Activated naive CD8-positive, alpha-beta T cell treated with anti-CD3 and anti-CD28 coated beads for 36 hours (primary cell): Measurements from ENCODE around the gene RGS17. TPM values are rescaled to one million over a fixed set of nuclear protein-coding genes. Genes with fewer than 3 reads are reported as not detected.
A peak's percentile ranks its signal among the peaks of the same experiment; 100 is the strongest.
"Not testable (repeated sequence)": the region's sequence is repeated elsewhere in the genome, so short reads cannot be mapped to it uniquely, and the experiment has no call there.

ENCODE experiments used
- DNase-seq: peaks from one replicate; pipeline ENCODE4 v3.0.0; 2021
- H3K27ac Mint-ChIP-seq: one replicate; pipeline ENCODE4 v1.8.0; 2022; ENCODE audit warnings: mild to moderate bottlenecking, moderate library complexity, mixed read lengths
- H3K27me3 Mint-ChIP-seq: one replicate; pipeline ENCODE4 v1.8.0; 2022; ENCODE audit warnings: mild to moderate bottlenecking, mixed read lengths
- H3K36me3 Mint-ChIP-seq: one replicate; pipeline ENCODE4 v1.8.0; 2021; ENCODE audit warnings: mild to moderate bottlenecking, mixed read lengths
- H3K4me1 Mint-ChIP-seq: one replicate; pipeline ENCODE4 v1.8.0; 2021; ENCODE audit warnings: mixed read lengths
- H3K4me3 Mint-ChIP-seq: one replicate; pipeline ENCODE4 v1.8.0; 2022; ENCODE audit warnings: mild to moderate bottlenecking, moderate library complexity, mixed read lengths
- H3K9me3 Mint-ChIP-seq: one replicate; pipeline ENCODE4 v1.8.0; 2022; ENCODE audit warnings: mixed read lengths
- total RNA-seq, 2 experiments: library from RNA; stranded (reverse); gene quantifications; one replicate each; pipeline ENCODE4 v1.2.3, GENCODE V29; 2021

Gene RGS17
- total RNA-seq, 2 experiments from 2014 or later: not detected

DNA sequence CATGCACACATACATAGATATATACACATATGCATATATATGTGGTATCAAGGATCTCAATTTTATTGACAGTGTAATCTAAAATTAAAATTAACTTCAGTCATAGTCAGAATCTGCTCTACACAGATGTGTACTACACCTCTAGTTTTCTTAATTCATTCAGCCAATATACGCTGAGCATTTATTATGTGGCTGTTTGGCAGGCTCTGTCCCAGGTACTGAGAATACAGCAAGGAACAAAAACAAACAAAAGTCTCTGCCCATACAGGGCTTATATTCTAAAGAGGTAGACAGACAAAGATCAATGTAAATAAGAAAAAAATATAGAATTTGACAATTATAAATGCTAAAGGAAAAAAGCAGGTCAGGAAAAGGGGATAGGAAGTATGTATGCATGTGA is 7.8 kb upstream of the RGS17 start:
- no peak for DNase-seq
- no peak overlapping the region for H3K4me3 Mint-ChIP-seq
- no peak overlapping the region for H3K27ac Mint-ChIP-seq
- peaks cover 2% of the 10 kb centered on the region for H3K27me3 Mint-ChIP-seq
- no peaks in the 10 kb centered on the region for H3K36me3 Mint-ChIP-seq
- no peaks in the 10 kb centered on the region for H3K4me1 Mint-ChIP-seq
- no peaks in the 10 kb centered on the region for H3K9me3 Mint-ChIP-seq

DNA sequence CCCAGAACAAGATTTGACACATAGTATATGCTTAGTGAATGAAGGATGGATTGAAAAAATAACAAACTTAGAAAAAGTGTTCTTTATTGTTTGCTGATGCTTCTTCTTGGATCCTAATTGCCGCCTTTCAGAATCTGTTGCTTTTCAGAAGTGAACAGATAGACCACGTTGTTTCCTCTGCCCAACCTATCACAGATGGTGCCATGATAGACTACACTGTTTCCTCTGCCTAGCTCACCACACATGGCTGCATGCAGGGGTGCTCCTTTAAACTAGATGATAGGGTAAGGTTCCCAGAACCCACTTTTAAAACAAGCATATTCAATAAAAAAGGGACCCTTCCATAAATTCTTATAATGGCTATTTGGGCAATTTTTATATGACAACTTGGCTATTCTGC is 4.6 kb upstream of the RGS17 start:
- Mint-ChIP-seq H3K27ac (no peak overlapping the region), H3K9me3 (peaks cover 5% of the 10 kb centered on the region), H3K27me3 (peaks cover 22% of the 10 kb centered on the region), H3K36me3 (no peaks in the 10 kb centered on the region), H3K4me3 (no peak overlapping the region), H3K4me1 (no peaks in the 10 kb centered on the region)
- DNase-seq: no peak

DNA sequence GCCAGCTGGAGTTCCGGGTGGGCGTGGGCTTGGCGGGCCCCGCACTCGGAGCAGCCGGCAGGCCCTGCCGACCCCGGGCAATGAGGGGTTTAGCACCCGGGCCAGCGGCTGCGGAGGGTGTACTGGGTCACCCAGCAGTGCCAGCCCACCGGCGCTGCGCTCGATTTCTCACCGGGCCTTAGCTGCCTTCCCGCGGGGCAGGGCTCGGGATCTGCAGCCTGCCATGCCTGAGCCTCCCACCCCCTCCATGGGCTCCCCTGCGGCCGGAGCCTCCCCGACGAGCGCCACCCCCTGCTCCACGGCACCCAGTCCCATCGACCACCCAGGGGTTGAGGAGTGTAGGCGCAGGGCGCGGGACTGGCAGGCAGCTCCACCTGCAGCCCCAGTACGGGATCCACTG is 2.6 kb upstream of the RGS17 start:
- Mint-ChIP-seq H3K27me3 (peaks cover 40% of the 10 kb centered on the region), H3K4me1 (peaks cover 12% of the 10 kb centered on the region)
- H3K9me3 Mint-ChIP-seq, H3K4me3 Mint-ChIP-seq, DNase-seq, H3K27ac Mint-ChIP-seq, H3K36me3 Mint-ChIP-seq: not testable (repeated sequence)

DNA sequence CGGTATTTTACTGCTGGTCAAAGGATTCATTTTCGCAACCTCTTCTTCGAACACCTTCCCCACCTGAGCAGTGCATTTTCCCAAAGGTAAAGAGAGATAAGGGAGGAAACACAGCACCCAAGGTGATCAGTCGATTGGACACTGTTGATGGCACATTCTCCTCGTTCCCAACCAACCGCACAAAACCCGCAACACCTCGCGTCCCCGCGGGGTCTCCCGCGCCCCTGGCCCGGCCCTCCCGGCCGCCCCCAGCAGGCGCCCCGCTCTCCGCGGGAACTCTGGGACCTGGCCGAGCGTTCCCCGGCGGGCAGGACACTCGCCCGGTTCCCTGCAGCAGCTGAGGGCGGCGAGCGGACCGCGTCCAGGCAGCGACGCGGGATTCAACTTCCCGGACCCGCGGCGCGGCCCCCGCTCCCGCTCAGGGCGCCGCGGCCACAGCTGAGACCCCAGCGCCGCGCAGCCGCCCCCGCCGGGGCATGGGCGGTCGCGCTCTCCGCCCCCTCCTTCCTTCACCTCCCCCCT is 506 bp downstream of the RGS17 start:
- H3K36me3 Mint-ChIP-seq: no peaks in the 10 kb centered on the region
- no peak for DNase-seq
- no peak overlapping the region for H3K27ac Mint-ChIP-seq
- peaks cover 5% of the 10 kb centered on the region for H3K9me3 Mint-ChIP-seq
- peaks cover 12% of the 10 kb centered on the region for H3K4me1 Mint-ChIP-seq
- peak overlapping the region; percentile 77 for H3K4me3 Mint-ChIP-seq
- peaks cover 54% of the 10 kb centered on the region for H3K27me3 Mint-ChIP-seq

DNA sequence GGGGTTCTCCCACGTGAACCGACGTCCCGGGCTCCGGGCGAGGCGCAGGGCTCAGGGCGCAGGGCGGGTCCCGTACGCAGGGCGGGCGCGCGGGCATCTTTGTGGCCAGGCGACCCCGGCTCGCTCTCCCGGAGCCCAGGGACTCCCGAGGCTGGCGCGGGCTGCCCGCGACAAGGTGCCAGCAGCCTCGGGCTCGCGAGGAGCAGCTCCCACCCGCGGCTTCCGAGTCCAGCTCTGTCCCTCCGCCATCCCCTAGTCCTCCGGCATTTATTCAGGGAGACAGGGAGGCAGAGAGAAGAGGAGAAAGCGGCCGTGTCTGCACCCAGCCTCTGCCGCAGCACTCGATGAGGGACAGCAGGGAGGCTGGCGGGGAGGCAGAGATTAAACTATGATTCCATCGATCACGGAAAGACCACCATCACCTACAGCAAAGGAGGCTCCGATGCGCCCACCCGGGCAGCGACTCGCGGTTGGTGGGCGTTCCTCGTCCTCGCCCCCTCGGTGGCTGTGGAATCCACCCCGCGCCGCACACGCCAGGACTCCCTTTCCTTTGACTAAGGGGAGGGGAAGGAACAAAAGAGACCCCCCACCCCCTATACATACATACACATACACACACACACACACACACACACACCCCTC is 1.1 kb downstream of the RGS17 start:
- peak overlapping the region; percentile 73 for H3K4me3 Mint-ChIP-seq
- no peak for DNase-seq
- no peaks in the 10 kb centered on the region for H3K36me3 Mint-ChIP-seq
- peaks cover 5% of the 10 kb centered on the region for H3K9me3 Mint-ChIP-seq
- H3K4me1 Mint-ChIP-seq: peaks cover 12% of the 10 kb centered on the region
- H3K27ac Mint-ChIP-seq: no peak overlapping the region
- peaks cover 54% of the 10 kb centered on the region for H3K27me3 Mint-ChIP-seq

DNA sequence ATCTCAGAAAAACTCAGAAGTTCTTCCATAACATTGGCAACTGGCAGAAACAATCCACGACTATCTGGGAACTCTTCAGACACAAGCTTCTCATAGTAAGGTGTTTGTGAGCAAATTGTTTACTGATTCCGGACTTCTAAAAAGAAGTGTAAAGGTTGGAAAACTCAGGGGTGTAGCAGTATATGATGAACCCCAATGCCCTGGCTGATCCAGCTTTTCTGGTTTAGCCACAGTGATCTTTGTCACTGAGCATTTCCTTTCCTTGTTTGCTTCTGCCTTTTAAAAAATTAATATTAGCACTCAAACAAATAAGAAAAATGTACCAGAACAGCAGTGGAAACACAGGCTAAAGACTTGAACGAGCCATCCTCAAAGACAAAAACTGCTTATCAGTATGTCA is 4.9 kb downstream of the RGS17 start:
- Mint-ChIP-seq H3K9me3 (no peaks in the 10 kb centered on the region), H3K27me3 (peaks cover 54% of the 10 kb centered on the region), H3K36me3 (no peaks in the 10 kb centered on the region), H3K4me3 (no peak overlapping the region), H3K27ac (no peak overlapping the region), H3K4me1 (peaks cover 12% of the 10 kb centered on the region)
- DNase-seq: no peak

DNA sequence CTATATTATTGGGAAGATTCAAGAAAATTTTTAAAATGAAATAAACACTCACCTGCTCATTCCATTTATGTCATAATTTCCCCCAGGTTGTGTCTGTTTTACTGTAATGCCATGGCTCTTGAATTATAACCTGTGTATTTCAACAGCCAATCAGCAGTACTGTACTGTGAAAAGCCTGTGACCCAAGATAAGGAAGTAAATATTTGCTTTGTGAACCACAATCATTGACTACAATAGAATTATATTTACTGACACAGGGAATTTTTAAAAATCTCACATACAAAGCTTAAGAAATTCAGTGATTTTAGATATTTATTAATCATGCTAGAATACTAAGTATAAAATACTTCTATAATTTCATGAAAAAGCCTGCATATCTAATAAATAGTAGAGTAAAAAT is 6.0 kb downstream of the RGS17 start:
- Mint-ChIP-seq H3K4me1 (peaks cover 8% of the 10 kb centered on the region), H3K9me3 (no peaks in the 10 kb centered on the region), H3K36me3 (no peaks in the 10 kb centered on the region), H3K4me3 (no peak overlapping the region), H3K27me3 (peaks cover 45% of the 10 kb centered on the region), H3K27ac (no peak overlapping the region)
- no peak for DNase-seq

DNA sequence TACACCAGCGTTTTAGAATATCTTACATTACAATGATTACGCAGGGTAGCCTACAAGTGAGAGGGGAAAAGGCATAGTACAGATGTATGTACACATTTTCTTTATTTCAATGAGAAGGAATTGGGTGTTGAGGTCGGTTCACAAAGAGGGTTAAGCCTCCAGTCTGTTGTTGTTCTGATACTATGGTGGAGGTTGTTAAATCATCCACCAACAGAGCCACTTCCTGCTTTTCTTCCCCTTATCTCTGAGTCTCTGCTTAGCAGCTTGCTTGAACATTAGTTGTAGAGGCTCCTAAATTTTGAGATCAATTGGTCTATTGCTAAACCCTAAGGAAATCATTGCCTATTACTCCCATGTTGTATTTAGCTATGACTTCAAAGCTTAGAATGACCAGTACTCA is 7.3 kb downstream of the RGS17 start:
- Mint-ChIP-seq H3K27ac (no peak overlapping the region), H3K4me1 (no peaks in the 10 kb centered on the region), H3K27me3 (peaks cover 33% of the 10 kb centered on the region), H3K36me3 (no peaks in the 10 kb centered on the region), H3K9me3 (no peaks in the 10 kb centered on the region), H3K4me3 (no peak overlapping the region)
- DNase-seq: no peak

DNA sequence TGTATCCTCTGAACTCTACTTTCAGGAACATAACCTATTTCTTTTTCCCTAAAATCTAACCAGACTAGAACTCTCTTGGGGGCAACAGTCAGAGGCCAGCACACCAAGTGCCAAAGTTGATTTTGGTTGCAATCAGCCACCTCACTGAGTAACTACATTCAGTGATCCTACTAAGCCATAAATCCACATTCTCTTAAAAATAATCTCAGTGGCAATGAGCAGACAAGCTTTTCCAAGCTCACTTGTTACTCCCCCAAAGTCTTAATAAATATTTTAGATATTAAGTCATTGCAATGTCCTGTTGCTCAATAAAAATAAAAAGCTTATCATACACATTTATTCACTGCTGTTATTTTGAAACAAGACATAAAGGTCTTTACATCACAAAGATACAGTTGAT is 9.8 kb downstream of the RGS17 start:
- Mint-ChIP-seq H3K27me3 (peaks cover 21% of the 10 kb centered on the region), H3K27ac (no peak overlapping the region), H3K4me3 (no peak overlapping the region), H3K4me1 (peaks cover 2% of the 10 kb centered on the region), H3K9me3 (no peaks in the 10 kb centered on the region), H3K36me3 (no peaks in the 10 kb centered on the region)
- no peak for DNase-seq

DNA sequence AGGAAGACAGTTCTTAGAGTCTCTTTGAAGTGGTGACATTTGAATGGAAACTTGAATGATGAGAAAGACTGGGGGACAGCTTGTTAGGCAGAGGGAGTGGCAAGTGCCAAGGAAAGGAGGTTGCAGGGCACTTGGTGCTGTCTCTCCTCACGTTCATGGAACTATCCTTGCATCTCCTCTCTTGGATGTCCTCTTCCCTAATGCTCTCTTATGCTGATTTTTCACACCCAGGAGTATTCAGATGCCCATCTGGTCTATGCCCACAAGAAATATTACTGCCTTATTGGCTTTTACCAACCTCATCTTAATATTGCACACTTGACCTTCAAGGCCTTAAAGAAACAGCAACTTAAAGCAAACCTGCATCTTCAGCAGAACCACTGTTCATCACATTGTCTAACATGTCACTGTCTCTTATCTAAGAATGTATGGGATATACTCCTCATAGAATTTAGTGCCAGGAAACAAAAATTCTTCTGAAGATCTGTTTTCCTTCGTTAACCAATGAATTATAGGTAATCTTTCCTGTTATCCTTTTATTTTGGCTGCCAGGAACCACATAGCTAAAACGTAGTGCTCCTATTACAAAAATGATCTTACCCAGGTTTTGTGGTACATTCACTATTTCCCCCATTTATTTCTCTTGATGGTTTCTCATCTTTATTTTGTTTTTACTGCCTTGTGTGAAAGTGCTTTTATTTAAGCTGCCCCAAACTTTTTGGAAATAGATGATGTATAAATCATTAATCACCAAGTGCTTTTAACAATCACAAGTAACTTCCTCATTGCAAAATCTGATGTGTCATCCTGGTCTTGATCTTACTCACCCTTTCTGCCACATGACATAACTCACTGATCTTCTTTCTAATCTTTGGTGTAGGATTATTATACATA is 12.8 kb downstream of the RGS17 start:
- peaks cover 8% of the 10 kb centered on the region for H3K27me3 Mint-ChIP-seq
- H3K9me3 Mint-ChIP-seq: peaks cover 8% of the 10 kb centered on the region
- no peaks in the 10 kb centered on the region for H3K36me3 Mint-ChIP-seq
- H3K4me3 Mint-ChIP-seq: no peak overlapping the region
- H3K4me1 Mint-ChIP-seq: peaks cover 2% of the 10 kb centered on the region
- no peak overlapping the region for H3K27ac Mint-ChIP-seq
- DNase-seq: no peak

DNA sequence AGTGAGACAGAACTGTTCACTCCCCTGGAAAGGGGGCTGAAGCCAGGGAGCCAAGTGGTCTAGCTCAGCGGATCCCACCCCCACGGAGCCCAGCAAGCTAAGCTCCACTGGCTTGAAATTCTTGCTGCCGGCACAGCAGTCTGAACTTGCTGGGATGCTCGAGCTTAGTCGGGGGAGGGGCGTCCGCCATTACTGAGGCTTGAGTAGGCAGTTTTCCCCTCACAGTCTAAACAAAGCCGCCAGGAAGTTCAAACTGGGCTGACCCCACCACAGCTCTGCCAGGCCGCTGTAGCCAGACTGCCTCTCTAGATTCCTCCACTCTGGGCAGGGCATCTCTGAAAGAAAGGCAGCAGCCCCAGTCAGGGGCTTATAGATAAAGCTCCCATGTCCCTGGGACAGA is 20.0 kb downstream of the RGS17 start:
- not testable (repeated sequence) for H3K36me3 Mint-ChIP-seq, H3K27ac Mint-ChIP-seq, H3K27me3 Mint-ChIP-seq, H3K4me1 Mint-ChIP-seq, DNase-seq, H3K4me3 Mint-ChIP-seq
- H3K9me3 Mint-ChIP-seq: peaks cover 15% of the 10 kb centered on the region

DNA sequence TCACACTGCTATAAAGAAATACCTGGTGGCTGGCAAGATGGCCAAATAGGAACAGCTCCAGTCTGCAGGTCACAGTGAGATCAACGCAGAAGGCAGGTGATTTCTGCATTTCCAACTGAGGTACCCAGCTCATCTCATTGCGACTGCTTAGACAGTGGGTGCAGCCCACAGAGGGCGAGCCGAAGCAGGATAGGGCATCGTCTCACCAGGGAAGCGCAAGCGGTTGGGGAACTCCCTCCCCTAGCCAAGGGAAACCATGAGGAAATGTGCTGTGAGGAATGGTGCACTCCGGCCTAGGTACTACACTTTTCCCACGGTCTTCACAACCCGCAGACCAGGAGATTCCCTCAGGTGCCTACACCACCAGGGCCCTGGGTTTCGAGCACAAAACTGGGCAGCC is 20.5 kb downstream of the RGS17 start:
- not testable (repeated sequence) for H3K27me3 Mint-ChIP-seq, H3K4me3 Mint-ChIP-seq, H3K27ac Mint-ChIP-seq, H3K4me1 Mint-ChIP-seq, DNase-seq, H3K36me3 Mint-ChIP-seq
- peaks cover 15% of the 10 kb centered on the region for H3K9me3 Mint-ChIP-seq

DNA sequence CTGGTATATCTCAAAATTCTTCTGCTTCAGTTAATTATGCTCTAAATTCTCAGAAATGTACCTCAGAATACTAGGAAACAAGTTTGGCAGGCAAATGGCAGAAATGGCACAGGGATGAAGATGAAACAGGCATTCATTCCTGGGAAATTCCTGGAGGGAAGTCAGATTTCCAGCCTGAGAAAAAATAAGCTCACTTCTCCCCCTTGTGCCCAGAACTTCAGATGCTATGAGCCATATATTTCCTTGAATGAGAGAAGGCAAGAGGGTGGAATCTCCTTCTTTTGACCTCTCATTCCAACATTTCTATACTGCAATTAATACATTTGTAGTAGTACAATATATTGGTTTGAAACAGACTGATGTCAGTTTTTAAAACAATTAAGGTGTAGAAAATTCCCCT is 22.8 kb downstream of the RGS17 start:
- Mint-ChIP-seq H3K4me1 (no peaks in the 10 kb centered on the region), H3K27ac (no peak overlapping the region), H3K9me3 (peaks cover 9% of the 10 kb centered on the region), H3K36me3 (no peaks in the 10 kb centered on the region), H3K4me3 (no peak overlapping the region), H3K27me3 (peaks cover 9% of the 10 kb centered on the region)
- DNase-seq: no peak

DNA sequence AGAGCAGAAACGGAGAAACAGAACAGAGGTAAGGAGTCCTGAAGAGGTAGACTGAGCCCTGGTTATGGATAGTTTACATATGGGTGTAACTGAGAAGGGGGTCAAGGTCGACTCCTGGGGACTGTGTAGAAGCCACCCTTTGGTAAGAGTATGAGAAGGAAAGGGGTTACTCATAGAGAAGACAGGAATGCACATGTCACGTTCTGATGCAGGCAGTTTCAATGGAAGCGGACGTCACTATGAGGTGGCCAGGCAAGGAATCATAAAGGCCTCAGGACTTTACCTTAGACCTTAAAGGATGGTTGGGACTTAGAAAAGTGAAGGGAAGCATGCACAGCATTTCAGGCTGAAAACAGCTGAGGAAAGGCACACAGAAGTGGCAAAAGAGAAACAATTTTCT is 25.1 kb downstream of the RGS17 start:
- peaks cover 9% of the 10 kb centered on the region for H3K27me3 Mint-ChIP-seq

DNA sequence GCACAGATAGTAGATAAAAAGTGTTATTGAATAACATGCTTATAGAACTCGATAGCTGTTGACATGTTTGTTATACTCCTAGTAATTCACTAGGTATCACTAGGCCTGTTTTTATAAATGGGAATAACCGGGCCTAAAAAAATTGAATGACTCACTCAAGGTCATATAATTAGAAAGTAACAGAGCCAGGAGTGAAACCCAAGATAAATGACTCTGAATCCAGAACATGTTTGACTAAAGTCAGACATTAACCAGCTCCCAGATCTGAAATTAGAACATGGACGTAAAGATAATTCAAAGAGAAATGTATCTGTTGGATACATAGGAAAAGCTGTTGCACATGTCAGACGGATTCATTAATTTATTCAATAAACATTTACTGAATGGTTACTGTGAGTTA is 26.9 kb downstream of the RGS17 start:
- peaks cover 9% of the 10 kb centered on the region for H3K27me3 Mint-ChIP-seq
- H3K27ac Mint-ChIP-seq: no peak overlapping the region

More for the DNA sequence above, 25.1 kb downstream of the RGS17 start:
- H3K4me3 Mint-ChIP-seq: no peak overlapping the region
- no peak for DNase-seq
- no peaks in the 10 kb centered on the region for H3K4me1 Mint-ChIP-seq
- H3K27ac Mint-ChIP-seq: no peak overlapping the region
- H3K9me3 Mint-ChIP-seq: no peaks in the 10 kb centered on the region
- no peaks in the 10 kb centered on the region for H3K36me3 Mint-ChIP-seq

DNA sequence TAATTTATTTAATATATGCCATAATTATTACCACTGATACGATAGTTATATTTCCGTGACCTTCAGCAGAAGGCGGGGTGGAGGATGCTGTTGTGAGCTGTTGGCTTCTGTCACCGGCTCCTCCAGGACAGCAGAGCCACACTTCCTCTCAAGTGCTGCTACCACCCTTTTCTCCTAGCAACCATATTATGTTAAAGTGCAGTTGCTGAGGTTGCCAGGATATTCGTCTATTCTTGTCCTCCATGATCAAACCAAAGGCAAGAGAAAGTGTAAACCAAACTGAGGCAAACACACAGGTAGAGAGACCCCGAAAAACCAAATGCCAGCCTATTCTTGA is 27.8 kb downstream of the RGS17 start:
- Mint-ChIP-seq H3K4me1 (no peaks in the 10 kb centered on the region), H3K27ac (no peak overlapping the region), H3K4me3 (no peak overlapping the region), H3K27me3 (peaks cover 5% of the 10 kb centered on the region), H3K9me3 (no peaks in the 10 kb centered on the region), H3K36me3 (no peaks in the 10 kb centered on the region)
- no peak for DNase-seq

More for the DNA sequence above, 26.9 kb downstream of the RGS17 start:
- no peak for DNase-seq
- no peaks in the 10 kb centered on the region for H3K4me1 Mint-ChIP-seq
- no peaks in the 10 kb centered on the region for H3K9me3 Mint-ChIP-seq
- no peaks in the 10 kb centered on the region for H3K36me3 Mint-ChIP-seq
- H3K4me3 Mint-ChIP-seq: no peak overlapping the region
